Measurements from ENCODE around the gene GOLGA8S. TPM values are rescaled to one million over a fixed set of nuclear protein-coding genes. Genes with fewer than 3 reads are reported as not detected.
"Not testable (repeated sequence)": the region's sequence is repeated elsewhere in the genome, so short reads cannot be mapped to it uniquely, and the experiment has no call there.

The GOLGA8S gene
- total RNA-seq, 1 experiment from 2014 or later, result not detected

DNA sequence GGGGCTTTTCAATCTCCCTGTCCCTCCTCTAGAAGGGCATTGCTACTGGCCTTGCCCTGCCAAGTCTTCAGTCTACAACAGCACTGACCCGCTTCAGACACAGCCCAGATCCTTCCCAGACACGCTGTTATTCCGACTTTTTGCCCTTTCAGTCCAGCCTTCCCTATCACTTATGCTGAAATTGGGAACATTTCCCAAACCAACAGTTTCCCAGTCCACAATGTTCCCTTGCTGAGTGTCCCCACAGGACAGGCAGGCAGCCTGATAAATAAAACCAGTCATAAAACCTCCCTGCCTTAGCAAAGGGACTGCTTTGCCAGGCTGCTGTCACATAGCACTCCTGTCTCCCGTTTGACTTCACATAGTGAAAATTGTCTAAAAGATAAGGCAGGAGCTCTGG lies 49.0 kb downstream of the GOLGA8S start:
- CTCF ChIA-PET, result no interaction called here
- Histone ChIP-seq H3K79me2 (ENCODE audit: low read length) (no peaks in the 10 kb centered on the region), H3K9me3 (ENCODE audit: low read length) (no peaks in the 10 kb centered on the region), H3F3A (ENCODE audit: low read length, unreplicated experiment) (no peaks in the 10 kb centered on the region), H3K36me3 (ENCODE audit: low read depth, low read length) (no peaks in the 10 kb centered on the region), H3K27me3 (ENCODE audit: low read length) (peaks cover 21% of the 10 kb centered on the region), H3K9me2 (replicated peaks; ENCODE audit: low read length) (no peaks in the 10 kb centered on the region), H3K9ac (ENCODE audit: low read length) (no peak overlapping the region), H4K20me1 (ENCODE audit: low read length) (no peaks in the 10 kb centered on the region), H3K4me1 (ENCODE audit: insufficient read depth, low read length) (no peaks in the 10 kb centered on the region), H3K4me2 (ENCODE audit: low read length) (no peak overlapping the region), H3K4me3 (ENCODE audit: low read length) (no peak overlapping the region), H3K27ac (ENCODE audit: low read length) (no peak overlapping the region), H2AFZ (ENCODE audit: low read length) (no peak overlapping the region)
- DNase-seq (no peak), ATAC-seq (no peak)
- intact Hi-C loops (cut with micrococcal nuclease), result no loop called here
- POLR2A ChIA-PET (ENCODE audit: unreplicated experiment), result no interaction called here
- no TSS peak for BruUV-seq (replicated peaks)
- no peak for TF ChIP-seq CTCF (conservative IDR thresholded peaks at IDR 0.05; ENCODE audit: low read depth, low read length)
- TF ChIP-seq EZH2phosphoT487 (IDR thresholded peaks at IDR 0.05; ENCODE audit: borderline replicate concordance, low read length), result no peak
- TF ChIP-seq EZH2 (IDR thresholded peaks at IDR 0.05; ENCODE audit: low read length, unreplicated experiment), result no peak

DNA sequence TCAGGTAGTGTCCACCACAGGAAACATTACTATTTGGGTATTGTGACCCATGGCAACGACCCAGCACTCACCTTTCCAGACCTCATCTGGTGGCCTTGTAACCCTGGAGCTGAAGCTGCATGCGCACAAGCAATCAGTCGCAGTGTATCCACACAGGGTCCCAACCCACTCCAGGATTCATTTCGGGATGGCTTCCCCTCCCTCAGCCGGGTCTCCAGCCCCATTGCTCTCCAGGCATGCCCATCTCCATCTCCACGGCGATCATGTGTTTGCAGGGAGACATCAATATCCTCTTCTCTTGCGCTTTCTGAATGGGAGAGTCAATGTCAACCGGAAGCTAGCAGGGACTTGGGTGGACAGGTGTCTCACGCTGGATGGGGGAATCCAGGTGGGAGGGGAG lies 57.3 kb downstream of the GOLGA8S start:
- Histone ChIP-seq H3K9ac (ENCODE audit: low read length) (no peak overlapping the region), H3K9me2 (replicated peaks; ENCODE audit: low read length) (no peaks in the 10 kb centered on the region), H3K79me2 (ENCODE audit: low read length) (no peaks in the 10 kb centered on the region), H3K4me3 (ENCODE audit: low read length) (no peak overlapping the region), H3K9me3 (ENCODE audit: low read length) (no peaks in the 10 kb centered on the region), H4K20me1 (ENCODE audit: low read length) (no peaks in the 10 kb centered on the region), H3K27me3 (ENCODE audit: low read length) (no peaks in the 10 kb centered on the region), H3K27ac (ENCODE audit: low read length) (no peak overlapping the region), H3K4me2 (ENCODE audit: low read length) (no peak overlapping the region), H3K36me3 (ENCODE audit: low read depth, low read length) (no peaks in the 10 kb centered on the region), H2AFZ (ENCODE audit: low read length) (no peak overlapping the region), H3F3A (ENCODE audit: low read length, unreplicated experiment) (no peaks in the 10 kb centered on the region), H3K4me1 (ENCODE audit: insufficient read depth, low read length) (no peaks in the 10 kb centered on the region)
- intact Hi-C loops (cut with micrococcal nuclease), result no loop called here
- DNase-seq (no peak), ATAC-seq (no peak)
- ChIA-PET POLR2A (ENCODE audit: unreplicated experiment) (no interaction called here), CTCF (no interaction called here)
- TF ChIP-seq CTCF (conservative IDR thresholded peaks at IDR 0.05; ENCODE audit: low read depth, low read length), result no peak
- TF ChIP-seq EZH2 (IDR thresholded peaks at IDR 0.05; ENCODE audit: low read length, unreplicated experiment), result no peak
- TF ChIP-seq EZH2phosphoT487 (IDR thresholded peaks at IDR 0.05; ENCODE audit: borderline replicate concordance, low read length), result no peak
- no TSS peak for BruUV-seq (replicated peaks)

DNA sequence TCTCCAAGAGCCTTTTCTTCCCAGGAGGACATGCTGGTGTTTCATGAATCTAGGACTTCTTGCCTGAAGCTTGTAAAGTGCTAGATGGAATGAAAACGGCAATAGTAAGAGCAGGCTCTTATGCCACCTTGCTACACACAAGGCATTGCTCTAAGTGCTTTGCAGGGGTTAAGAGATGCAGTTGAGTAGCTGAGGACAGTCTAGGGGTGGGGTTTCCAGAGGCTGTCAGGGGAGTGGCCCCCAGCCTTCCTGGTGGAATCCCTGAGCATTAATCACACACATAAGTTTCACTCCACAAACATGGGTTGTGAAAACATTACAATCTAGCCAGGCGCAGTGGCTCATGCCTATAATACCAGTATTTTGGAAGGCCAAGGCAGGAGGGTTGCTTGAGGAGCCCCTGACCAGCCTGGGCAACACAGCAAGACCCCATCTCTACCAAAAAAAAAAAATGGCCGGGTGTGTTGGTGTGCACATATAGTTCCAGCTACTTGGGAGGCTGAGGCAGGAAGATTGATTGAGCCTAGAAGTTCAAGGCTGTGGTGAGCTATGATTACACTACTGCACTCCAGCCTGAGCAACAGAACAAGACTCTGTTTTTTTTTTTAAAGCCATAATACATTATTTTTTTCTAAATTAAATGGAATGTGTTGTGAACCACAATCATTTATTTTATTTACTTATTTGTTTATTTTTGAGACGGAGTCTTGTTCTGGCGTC lies 58.5 kb downstream of the GOLGA8S start:
- H4K20me1 ChIP-seq (ENCODE audit: low read length); BruUV-seq (replicated peaks); H3K79me2 ChIP-seq (ENCODE audit: low read length); H3F3A ChIP-seq (ENCODE audit: low read length, unreplicated experiment); H3K4me3 ChIP-seq (ENCODE audit: low read length); H3K9ac ChIP-seq (ENCODE audit: low read length); H3K27me3 ChIP-seq (ENCODE audit: low read length); ATAC-seq; H2AFZ ChIP-seq (ENCODE audit: low read length); H3K9me3 ChIP-seq (ENCODE audit: low read length); DNase-seq; POLR2A ChIA-PET (ENCODE audit: unreplicated experiment); H3K36me3 ChIP-seq (ENCODE audit: low read depth, low read length); H3K9me2 ChIP-seq (replicated peaks; ENCODE audit: low read length); H3K27ac ChIP-seq (ENCODE audit: low read length); CTCF ChIA-PET; H3K4me1 ChIP-seq (ENCODE audit: insufficient read depth, low read length); intact Hi-C loops (cut with micrococcal nuclease); H3K4me2 ChIP-seq (ENCODE audit: low read length): not testable (repeated sequence)

Other genes starting within 250 kb of the GOLGA8S start
- not detected in 2 replicates for gene GOLGA6L1, start 217.9 kb upstream of the GOLGA8S start, total RNA-seq (2014; rRNA removed)
- not detected in 2 replicates for gene GOLGA6L26, start 20.6 kb upstream of the GOLGA8S start, total RNA-seq (2014; rRNA removed)
- gene GOLGA6L2, start 92.5 kb downstream of the GOLGA8S start, total RNA-seq (2014; rRNA removed), result not detected in 2 replicates
- 0.18 and 1.8 TPM in 2 replicates for gene MKRN3, start 210.9 kb downstream of the GOLGA8S start, total RNA-seq (2014; rRNA removed)